Subcutaneous abdominal adipose tissue (tissue), 5 donors: Measurements from ENCODE around the gene LGI4.
A peak's percentile ranks its signal among the peaks of the same experiment; 100 is the strongest.

ENCODE experiments used
- H3K27ac ChIP-seq: one replicate; pipeline ENCODE4 v1.7.0; 2013; ENCODE audit warnings: low read depth, mild to moderate bottlenecking, inconsistent platforms, low read length, moderate library complexity
- H3K27me3 ChIP-seq, 5 donors: one replicate each; pipeline ENCODE4 v1.7.0; 2013; ENCODE audit warnings: low read length in 5 of 5, inconsistent platforms in 1 of 5; ENCODE audit not compliant: control insufficient read depth in 5 of 5, insufficient read depth in 4 of 5
- H3K36me3 ChIP-seq, 5 donors: one replicate each; pipeline ENCODE4 v1.7.0; 2013; ENCODE audit warnings: low read length in 5 of 5; ENCODE audit not compliant: control insufficient read depth in 5 of 5, insufficient read depth in 5 of 5
- H3K4me1 ChIP-seq, 5 donors: one replicate each; pipeline ENCODE4 v1.7.0; 2013; ENCODE audit warnings: low read length in 5 of 5, mild to moderate bottlenecking in 3 of 5, moderate library complexity in 1 of 5; ENCODE audit not compliant: control insufficient read depth in 5 of 5, insufficient read depth in 5 of 5
- H3K4me3 ChIP-seq, 5 donors: one replicate each; pipeline ENCODE4 v1.7.0; 2013; ENCODE audit warnings: low read length in 5 of 5, low read depth in 1 of 5
- H3K9ac ChIP-seq, 5 donors: one replicate each; pipeline ENCODE4 v1.7.0; 2013; ENCODE audit warnings: low read length in 5 of 5, mild to moderate bottlenecking in 4 of 5, moderate library complexity in 3 of 5
- H3K9me3 ChIP-seq, 5 donors: one replicate each; pipeline ENCODE4 v1.7.0; 2013; ENCODE audit warnings: low read length in 5 of 5; ENCODE audit not compliant: control insufficient read depth in 5 of 5
- donor health status: healthy.
- donor health status: healthy.
- donor health status: healthy.
- donor health status: healthy.
- donor health status: healthy.

The LGI4 gene

DNA sequence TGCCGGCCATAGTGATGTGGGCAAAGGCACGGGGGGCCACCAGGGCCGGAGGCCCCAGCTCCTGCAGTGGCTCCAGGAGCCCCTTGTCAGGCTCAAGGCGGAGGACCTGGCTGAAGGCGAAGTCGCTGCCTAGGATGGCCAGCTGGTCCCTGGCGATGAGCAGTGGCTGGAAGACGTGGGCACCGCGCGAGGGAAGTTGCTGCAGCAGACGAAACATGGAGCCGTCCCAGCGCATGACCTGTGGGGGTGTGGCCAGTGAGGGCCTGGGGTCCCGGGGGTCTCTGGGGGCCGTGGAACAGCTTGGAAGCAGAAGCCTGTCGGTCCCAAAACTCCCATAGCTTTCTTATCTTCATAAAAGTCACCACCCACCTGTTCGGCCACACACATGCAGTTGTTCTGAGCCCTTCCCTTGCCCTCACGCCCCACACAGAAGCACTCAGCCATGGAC lies 9.6 kb downstream of the LGI4 start:
- H3K36me3 ChIP-seq = no peaks in the 10 kb centered on the region
- H3K4me1 ChIP-seq = peaks cover 14 to 71% (median 66%) of the 10 kb centered on the region in 5 donors
- H3K27me3 ChIP-seq = peaks cover 0 to 2% (median 0%) of the 10 kb centered on the region in 5 donors
- H3K9me3 ChIP-seq = peaks cover 0 to 3% (median 0%) of the 10 kb centered on the region in 5 donors
- no peak overlapping the region for H3K9ac ChIP-seq
- H3K27ac ChIP-seq = peak overlapping the region; percentile 97
- H3K4me3 ChIP-seq = peak overlapping the region in 3 of 5 donors; percentile 10 to 86 (median 69)

DNA sequence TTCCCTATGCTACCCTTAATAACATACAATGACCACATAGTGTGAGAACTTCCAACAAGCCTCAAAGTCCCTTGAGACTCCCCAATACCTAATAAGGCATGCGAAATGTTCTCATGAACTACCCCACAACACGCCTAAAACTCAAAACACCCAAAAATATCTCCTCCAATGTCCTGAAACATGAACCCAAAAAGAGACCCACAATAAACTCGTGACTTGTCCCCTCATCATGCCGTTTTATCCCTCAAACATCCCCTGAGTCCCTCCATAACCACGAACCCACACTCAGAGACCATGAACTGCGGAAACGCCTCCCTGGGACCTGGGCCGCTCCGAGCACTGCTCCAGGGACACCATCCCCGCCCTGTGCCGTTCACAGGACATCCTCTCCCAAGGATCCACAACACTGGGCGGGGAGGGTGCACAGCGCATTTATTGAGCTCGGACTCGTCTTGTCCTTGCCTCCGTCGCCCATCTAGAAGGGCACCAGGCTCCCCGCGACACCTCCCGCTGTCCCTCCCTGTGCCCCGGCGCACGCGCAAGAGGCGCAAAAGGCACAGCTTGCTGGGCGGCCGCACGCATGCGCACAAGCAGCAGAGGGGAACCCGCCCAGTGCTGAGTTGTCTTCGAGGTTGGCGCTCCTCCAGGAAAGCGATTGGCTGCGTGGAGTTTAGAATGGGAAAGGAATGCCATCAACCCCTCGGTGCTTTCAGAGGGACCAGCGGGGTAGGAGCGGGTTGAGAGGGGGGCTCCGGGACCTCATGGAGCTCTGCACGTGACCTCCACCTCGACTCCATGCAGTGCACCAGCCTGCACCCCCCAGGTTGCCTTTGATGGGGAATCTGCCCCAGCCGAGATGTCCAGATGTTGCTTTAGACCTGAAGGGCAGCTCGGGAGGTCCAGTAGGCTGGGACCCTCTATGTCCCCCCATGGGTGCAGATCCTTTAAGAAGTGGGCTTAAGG lies 10.5 kb downstream of the LGI4 start:
- H3K9ac ChIP-seq = peak overlapping the region; percentile 70 to 93 (median 80)
- peaks cover 14 to 76% (median 73%) of the 10 kb centered on the region in 5 donors for H3K4me1 ChIP-seq
- peak overlapping the region; percentile 64 to 86 (median 74) for H3K4me3 ChIP-seq
- peak overlapping the region; percentile 97 for H3K27ac ChIP-seq
- H3K36me3 ChIP-seq = no peaks in the 10 kb centered on the region
- H3K9me3 ChIP-seq = peaks cover 0 to 3% (median 0%) of the 10 kb centered on the region in 5 donors
- peaks cover 0 to 2% (median 0%) of the 10 kb centered on the region in 5 donors for H3K27me3 ChIP-seq

DNA sequence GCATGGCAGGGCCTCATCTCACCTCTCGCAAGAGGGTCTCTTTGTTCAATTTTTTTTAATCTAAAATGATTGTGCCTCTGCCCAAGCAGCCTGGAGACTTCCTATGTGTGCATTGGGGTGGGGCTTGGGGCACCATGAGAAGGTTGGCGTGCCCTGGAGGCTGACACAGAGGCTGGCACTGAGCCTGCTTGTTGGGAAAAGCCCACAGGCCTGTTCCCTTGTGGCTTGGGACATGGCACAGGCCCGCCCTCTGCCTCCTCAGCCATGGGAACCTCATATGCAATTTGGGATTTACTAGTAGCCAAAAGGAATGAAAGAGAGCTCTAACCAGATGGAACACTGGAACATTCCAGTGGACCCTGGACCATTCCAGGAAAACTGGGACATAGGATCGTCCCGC lies 11.3 kb downstream of the LGI4 start:
- H3K9me3 ChIP-seq = peaks cover 0 to 3% (median 0%) of the 10 kb centered on the region in 5 donors
- H3K9ac ChIP-seq = peak overlapping the region in 3 of 5 donors; percentile 71 to 93 (median 80)
- H3K27me3 ChIP-seq = peaks cover 0 to 2% (median 0%) of the 10 kb centered on the region in 5 donors
- H3K27ac ChIP-seq = peak overlapping the region; percentile 97
- H3K4me3 ChIP-seq = peak overlapping the region in 4 of 5 donors; percentile 64 to 79 (median 72)
- no peaks in the 10 kb centered on the region for H3K36me3 ChIP-seq
- H3K4me1 ChIP-seq = peaks cover 14 to 84% (median 80%) of the 10 kb centered on the region in 5 donors

DNA sequence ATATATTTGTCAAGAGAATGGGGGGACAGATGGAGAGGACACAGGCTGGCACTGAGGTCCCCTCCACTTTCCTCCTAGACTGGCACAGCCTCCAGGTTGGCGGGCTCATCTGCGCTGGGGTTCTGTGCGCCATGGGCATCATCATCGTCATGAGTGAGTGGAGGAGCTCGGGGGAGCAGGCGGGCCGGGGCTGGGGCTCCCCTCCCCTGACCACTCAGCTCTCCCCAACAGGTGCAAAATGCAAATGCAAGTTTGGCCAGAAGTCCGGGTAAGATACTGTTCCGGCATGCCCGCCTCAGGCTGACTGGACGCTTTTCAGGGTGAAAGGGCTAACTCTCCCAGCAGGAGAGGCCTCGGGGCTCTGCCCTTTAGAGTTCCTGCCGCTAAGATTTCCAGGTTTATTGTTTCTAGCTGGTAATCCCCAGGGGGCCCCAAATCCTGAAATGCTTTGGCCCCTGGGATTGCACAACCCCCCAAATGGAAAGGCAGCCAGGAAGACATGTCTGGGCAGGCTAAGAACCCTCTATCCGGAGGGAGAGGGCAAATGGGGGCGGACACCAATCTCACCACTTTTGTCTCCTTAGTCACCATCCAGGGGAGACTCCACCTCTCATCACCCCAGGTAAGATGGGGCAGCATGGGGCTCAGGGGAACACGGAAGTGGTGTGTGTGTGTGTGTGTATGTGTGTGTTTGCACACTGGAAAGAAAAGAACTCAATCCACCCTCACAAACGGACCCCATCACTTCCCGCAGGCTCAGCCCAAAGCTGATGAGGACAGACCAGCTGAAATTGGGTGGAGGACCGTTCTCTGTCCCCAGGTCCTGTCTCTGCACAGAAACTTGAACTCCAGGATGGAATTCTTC lies 11.9 kb downstream of the LGI4 start:
- Histone ChIP-seq H3K4me1 (peaks cover 14 to 91% (median 84%) of the 10 kb centered on the region in 5 donors), H3K9me3 (peaks cover 0 to 3% (median 0%) of the 10 kb centered on the region in 5 donors), H3K27me3 (peaks cover 0 to 2% (median 0%) of the 10 kb centered on the region in 5 donors), H3K27ac (peak overlapping the region; percentile 97), H3K4me3 (peak overlapping the region in 1 of 5 donors; percentile 69), H3K36me3 (no peaks in the 10 kb centered on the region), H3K9ac (peak overlapping the region in 3 of 5 donors; percentile 10 to 93 (median 35))

DNA sequence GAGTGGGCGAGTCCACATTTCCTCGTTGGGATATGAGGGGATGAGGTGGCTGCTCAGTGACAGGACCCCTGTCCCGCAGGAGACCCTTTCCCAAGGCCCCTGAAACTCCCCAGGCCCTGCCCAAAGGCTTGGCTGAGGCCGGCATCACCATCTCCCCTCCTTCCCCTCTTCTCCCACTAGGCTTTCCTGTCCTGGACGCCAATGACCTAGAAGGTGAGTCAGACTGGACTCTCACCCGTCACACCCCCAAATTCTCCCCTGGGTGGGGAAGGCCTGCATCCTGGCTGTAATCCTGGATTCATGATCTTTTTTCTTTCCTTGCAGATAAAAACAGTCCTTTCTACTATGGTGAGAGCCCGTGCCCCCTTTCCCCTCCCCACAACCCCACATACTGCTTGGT lies 14.0 kb downstream of the LGI4 start:
- Histone ChIP-seq H3K4me3 (no peak overlapping the region), H3K27me3 (peaks cover 0 to 2% (median 0%) of the 10 kb centered on the region in 5 donors), H3K27ac (peak overlapping the region; percentile 97), H3K9me3 (peaks cover 0 to 3% (median 0%) of the 10 kb centered on the region in 5 donors), H3K9ac (peak overlapping the region in 2 of 5 donors; percentile 36 to 42), H3K4me1 (peaks cover 14 to 81% (median 73%) of the 10 kb centered on the region in 5 donors), H3K36me3 (no peaks in the 10 kb centered on the region)

DNA sequence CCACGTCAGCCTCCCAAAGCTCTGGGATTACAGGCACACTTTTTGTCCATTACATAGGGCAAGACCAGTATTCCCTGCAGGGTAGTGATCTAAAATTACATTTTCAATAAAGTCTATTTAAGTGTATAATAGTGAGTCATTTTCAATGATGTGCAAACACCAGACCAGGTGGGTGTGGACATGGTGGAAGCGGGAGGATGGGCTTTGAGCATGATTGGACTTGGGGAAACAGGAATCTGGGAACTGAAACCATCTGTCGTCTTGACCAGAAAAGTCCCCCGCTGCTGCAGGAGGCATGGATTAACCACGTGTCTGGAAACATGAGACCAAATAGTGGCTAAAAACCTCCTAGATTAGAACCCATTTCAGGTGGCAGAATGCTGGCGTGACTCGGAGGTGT lies 14.4 kb downstream of the LGI4 start:
- Histone ChIP-seq H3K4me3 (no peak overlapping the region), H3K36me3 (no peaks in the 10 kb centered on the region), H3K4me1 (peaks cover 14 to 78% (median 70%) of the 10 kb centered on the region in 5 donors), H3K27ac (peak overlapping the region; percentile 97), H3K27me3 (peaks cover 0 to 2% (median 0%) of the 10 kb centered on the region in 5 donors), H3K9me3 (peaks cover 0 to 3% (median 0%) of the 10 kb centered on the region in 5 donors), H3K9ac (peak overlapping the region in 2 of 5 donors; percentile 36 to 42)

DNA sequence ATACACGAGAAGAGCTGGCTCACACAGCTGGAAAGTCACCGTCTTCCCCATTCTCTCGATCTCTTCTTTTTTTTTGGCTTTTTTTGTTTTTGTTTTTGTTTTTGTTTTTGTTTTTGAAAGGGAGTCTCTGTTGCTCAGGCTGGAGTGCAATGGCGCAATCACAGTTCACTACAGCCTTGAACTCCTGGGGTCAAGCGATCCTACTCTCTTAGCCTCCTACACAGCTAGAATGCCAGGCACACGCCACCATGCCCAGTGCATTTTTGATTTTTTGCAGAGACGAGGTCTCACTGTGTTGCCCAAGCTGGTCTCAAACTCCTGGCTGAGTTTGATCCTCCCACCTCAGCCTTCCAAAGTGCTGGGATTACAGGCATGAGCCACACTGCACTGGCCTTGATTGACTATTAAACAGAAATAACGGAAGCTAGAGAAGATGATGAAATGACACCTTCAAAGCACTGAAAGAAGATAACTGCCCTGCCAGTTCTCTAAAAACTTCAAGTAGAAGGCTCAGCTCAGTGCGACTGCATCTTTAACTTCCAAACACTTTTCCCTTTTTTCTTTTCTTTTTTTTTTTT lies 15.2 kb downstream of the LGI4 start:
- H3K9ac ChIP-seq = no peak overlapping the region
- H3K9me3 ChIP-seq = peaks cover 0 to 3% (median 0%) of the 10 kb centered on the region in 5 donors
- peak overlapping the region; percentile 97 for H3K27ac ChIP-seq
- peaks cover 0 to 2% (median 0%) of the 10 kb centered on the region in 5 donors for H3K27me3 ChIP-seq
- no peak overlapping the region for H3K4me3 ChIP-seq
- peaks cover 14 to 78% (median 70%) of the 10 kb centered on the region in 5 donors for H3K4me1 ChIP-seq
- H3K36me3 ChIP-seq = no peaks in the 10 kb centered on the region

DNA sequence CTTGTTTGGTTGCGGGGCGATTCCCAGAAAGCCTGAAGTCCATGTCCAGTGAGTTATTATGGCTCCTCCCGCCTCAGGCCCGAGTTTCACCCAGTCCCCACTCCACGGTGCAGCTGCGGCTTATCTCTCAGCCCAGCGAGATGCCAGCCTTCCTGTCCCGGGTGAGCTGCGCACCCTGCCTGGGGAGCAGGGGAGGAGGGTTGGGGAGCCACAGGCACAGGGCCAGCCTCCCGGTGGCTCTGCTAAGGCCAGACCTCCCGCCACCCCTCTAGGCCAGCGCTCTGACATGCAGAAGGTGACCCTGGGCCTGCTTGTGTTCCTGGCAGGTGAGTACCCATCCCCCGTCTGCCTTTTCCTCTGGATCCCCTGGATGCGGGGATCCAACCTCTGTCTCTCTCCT lies 15.8 kb downstream of the LGI4 start:
- no peak overlapping the region for H3K4me3 ChIP-seq
- peak overlapping the region; percentile 97 for H3K27ac ChIP-seq
- peaks cover 0 to 3% (median 0%) of the 10 kb centered on the region in 5 donors for H3K9me3 ChIP-seq
- peaks cover 13 to 77% (median 68%) of the 10 kb centered on the region in 5 donors for H3K4me1 ChIP-seq
- H3K9ac ChIP-seq = no peak overlapping the region
- H3K36me3 ChIP-seq = no peaks in the 10 kb centered on the region
- no peaks in the 10 kb centered on the region for H3K27me3 ChIP-seq
